ENCODE data around the gene EPS8.

Gene EPS8

GRCh38 chr12:15650399-15651128, 138.6 kb downstream of the EPS8 start:
- Histone ChIP-seq H3K36me3 (replicated peaks in 1 of 2; ENCODE audit: control insufficient read depth in 2 of 2, insufficient read depth in 2 of 2, low read length in 2 of 2) (peaks cover 0 to 38% of the 10 kb centered on the region in 2 donors), H2BK5ac (ENCODE audit: low read length) (no peak overlapping the region), H2BK120ac (ENCODE audit: low read depth, low read length) (no peak overlapping the region), H3K27ac (replicated peaks; ENCODE audit: low read length) (peak overlapping the region; percentile 19), H3K18ac (ENCODE audit: low read length) (no peak overlapping the region), H2AFZ (ENCODE audit: low read length) (no peak overlapping the region), H3K9ac (ENCODE audit: low read depth, low read length, poor library complexity) (no peak overlapping the region), H3K4me2 (ENCODE audit: insufficient read depth, low read length, poor library complexity, severe bottlenecking) (no peak overlapping the region), H2BK12ac (ENCODE audit: low read length) (no peak overlapping the region), H3K4me1 (ENCODE audit: control insufficient read depth in 2 of 2, insufficient read depth in 1 of 2, low read depth in 1 of 2, low read length in 2 of 2) (peaks cover 0 to 1% of the 10 kb centered on the region in 2 donors), H3K4me3 (ENCODE audit: low read length in 2 of 2) (no peak overlapping the region), H3K23ac (ENCODE audit: low read depth, low read length, poor library complexity) (no peak overlapping the region), H3K4ac (ENCODE audit: low read length) (no peak overlapping the region), H3K27me3 (ENCODE audit: control insufficient read depth in 3 of 3, insufficient read depth in 3 of 3, low read depth in 1 of 3, low read length in 3 of 3) (no peaks in the 10 kb centered on the region), H4K8ac (ENCODE audit: low read depth, low read length) (no peak overlapping the region), H2AK5ac (ENCODE audit: low read depth, low read length) (no peak overlapping the region), H3K79me1 (ENCODE audit: low read depth, low read length) (no peaks in the 10 kb centered on the region), H3K9me3 (replicated peaks in 1 of 2; ENCODE audit: control insufficient read depth in 2 of 2, insufficient read depth in 1 of 2, low read depth in 1 of 2, low read length in 2 of 2) (peaks cover 2 to 7% of the 10 kb centered on the region in 2 donors), H2BK15ac (ENCODE audit: low read length) (no peak overlapping the region), H3K14ac (ENCODE audit: low read length) (no peak overlapping the region), H4K91ac (ENCODE audit: low read depth, low read length, poor library complexity) (no peak overlapping the region)
- DNase-seq (ENCODE audit: low spot score): no peak
- WGBS, 2 donors (ENCODE audit: extremely low coverage in 2 of 2, insufficient read length in 2 of 2, insufficient replicate concordance in 1 of 2): no CpG with 5 or more reads among the region's 6 CpGs

DNA sequence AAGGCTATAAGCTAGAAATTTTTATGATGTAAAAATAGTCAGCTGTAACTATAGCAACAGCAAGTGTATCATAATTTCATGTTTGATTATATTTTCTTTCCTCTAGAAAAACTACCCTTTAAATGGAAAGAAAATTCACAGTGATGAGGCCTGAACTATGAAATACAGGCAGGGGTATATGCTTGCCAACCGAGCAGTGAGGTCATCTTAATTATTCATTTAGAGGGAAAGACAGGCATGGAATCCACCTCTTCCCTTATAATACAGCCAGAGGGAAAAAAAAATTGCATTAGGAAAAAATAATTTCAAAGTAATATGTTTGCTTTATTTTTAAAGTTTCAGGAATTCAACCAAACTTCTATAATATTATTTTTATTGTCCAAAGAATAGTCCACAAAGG, 139.8 kb downstream of the EPS8 start:
- no peak for DNase-seq (ENCODE audit: low spot score)
- Histone ChIP-seq H3K23ac (ENCODE audit: low read depth, low read length, poor library complexity) (no peak overlapping the region), H3K4me3 (ENCODE audit: low read length in 2 of 2) (no peak overlapping the region), H3K4ac (ENCODE audit: low read length) (no peak overlapping the region), H3K4me1 (ENCODE audit: control insufficient read depth in 2 of 2, insufficient read depth in 1 of 2, low read depth in 1 of 2, low read length in 2 of 2) (peaks cover 0 to 1% of the 10 kb centered on the region in 2 donors), H3K14ac (ENCODE audit: low read length) (no peak overlapping the region), H3K27me3 (ENCODE audit: control insufficient read depth in 3 of 3, insufficient read depth in 3 of 3, low read depth in 1 of 3, low read length in 3 of 3) (no peaks in the 10 kb centered on the region), H2BK12ac (ENCODE audit: low read length) (no peak overlapping the region), H3K79me1 (ENCODE audit: low read depth, low read length) (no peaks in the 10 kb centered on the region), H4K8ac (ENCODE audit: low read depth, low read length) (no peak overlapping the region), H3K4me2 (ENCODE audit: insufficient read depth, low read length, poor library complexity, severe bottlenecking) (no peak overlapping the region), H3K18ac (ENCODE audit: low read length) (no peak overlapping the region), H4K91ac (ENCODE audit: low read depth, low read length, poor library complexity) (no peak overlapping the region), H3K27ac (replicated peaks; ENCODE audit: low read length) (no peak overlapping the region), H3K36me3 (replicated peaks in 1 of 2; ENCODE audit: control insufficient read depth in 2 of 2, insufficient read depth in 2 of 2, low read length in 2 of 2) (peaks cover 0 to 41% of the 10 kb centered on the region in 2 donors), H2BK120ac (ENCODE audit: low read depth, low read length) (no peak overlapping the region), H2BK15ac (ENCODE audit: low read length) (no peak overlapping the region), H3K9me3 (replicated peaks in 1 of 2; ENCODE audit: control insufficient read depth in 2 of 2, insufficient read depth in 1 of 2, low read depth in 1 of 2, low read length in 2 of 2) (peaks cover 2 to 7% of the 10 kb centered on the region in 2 donors), H2AK5ac (ENCODE audit: low read depth, low read length) (no peak overlapping the region), H2AFZ (ENCODE audit: low read length) (no peak overlapping the region), H3K9ac (ENCODE audit: low read depth, low read length, poor library complexity) (no peak overlapping the region), H2BK5ac (ENCODE audit: low read length) (no peak overlapping the region)
- WGBS, 2 donors (ENCODE audit: extremely low coverage in 2 of 2, insufficient read length in 2 of 2, insufficient replicate concordance in 1 of 2): no CpG with 5 or more reads among the region's 1 CpG

DNA sequence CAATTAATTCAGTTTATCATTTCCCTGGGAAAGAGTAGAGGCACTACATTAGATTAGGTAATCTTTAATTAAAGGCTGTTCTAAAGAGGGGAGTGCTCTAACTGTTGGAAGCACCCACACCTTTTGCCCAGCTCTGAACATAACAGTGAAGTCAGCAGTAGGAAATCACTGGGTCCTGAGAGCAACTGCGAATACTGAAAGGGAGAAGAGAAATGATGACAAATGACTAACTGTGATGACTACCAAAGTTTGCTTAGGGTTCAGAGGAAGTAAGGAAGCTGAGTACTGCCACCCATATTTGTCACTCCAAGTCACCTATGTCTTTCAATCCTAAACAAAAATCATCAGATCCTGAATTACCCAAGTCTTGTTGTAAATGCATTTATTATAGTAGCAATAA, 140.6 kb downstream of the EPS8 start:
- WGBS, 2 donors (ENCODE audit: extremely low coverage in 2 of 2, insufficient read length in 2 of 2, insufficient replicate concordance in 1 of 2): no CpG with 5 or more reads among the region's 1 CpG
- no peak overlapping the region for H2BK12ac ChIP-seq (ENCODE audit: low read length)
- H3K4ac ChIP-seq (ENCODE audit: low read length): no peak overlapping the region
- no peak for DNase-seq (ENCODE audit: low spot score)
- no peak overlapping the region for H3K4me2 ChIP-seq (ENCODE audit: insufficient read depth, low read length, poor library complexity, severe bottlenecking)
- no peak overlapping the region for H4K8ac ChIP-seq (ENCODE audit: low read depth, low read length)
- no peak overlapping the region for H3K23ac ChIP-seq (ENCODE audit: low read depth, low read length, poor library complexity)
- no peak overlapping the region for H3K4me3 ChIP-seq (ENCODE audit: low read length in 2 of 2)
- H3K36me3 ChIP-seq (replicated peaks in 1 of 2; ENCODE audit: control insufficient read depth in 2 of 2, insufficient read depth in 2 of 2, low read length in 2 of 2): peaks cover 0 to 38% of the 10 kb centered on the region in 2 donors
- no peak overlapping the region for H2BK5ac ChIP-seq (ENCODE audit: low read length)
- H3K27me3 ChIP-seq (ENCODE audit: control insufficient read depth in 3 of 3, insufficient read depth in 3 of 3, low read depth in 1 of 3, low read length in 3 of 3): no peaks in the 10 kb centered on the region
- H2BK15ac ChIP-seq (ENCODE audit: low read length): no peak overlapping the region
- peaks cover 0 to 1% of the 10 kb centered on the region in 2 donors for H3K4me1 ChIP-seq (ENCODE audit: control insufficient read depth in 2 of 2, insufficient read depth in 1 of 2, low read depth in 1 of 2, low read length in 2 of 2)
- no peak overlapping the region for H2BK120ac ChIP-seq (ENCODE audit: low read depth, low read length)
- H3K9me3 ChIP-seq (replicated peaks in 1 of 2; ENCODE audit: control insufficient read depth in 2 of 2, insufficient read depth in 1 of 2, low read depth in 1 of 2, low read length in 2 of 2): peaks cover 2 to 7% of the 10 kb centered on the region in 2 donors
- H4K91ac ChIP-seq (ENCODE audit: low read depth, low read length, poor library complexity): no peak overlapping the region
- no peak overlapping the region for H3K9ac ChIP-seq (ENCODE audit: low read depth, low read length, poor library complexity)
- H3K27ac ChIP-seq (replicated peaks; ENCODE audit: low read length): no peak overlapping the region
- no peak overlapping the region for H2AK5ac ChIP-seq (ENCODE audit: low read depth, low read length)
- no peaks in the 10 kb centered on the region for H3K79me1 ChIP-seq (ENCODE audit: low read depth, low read length)
- H3K18ac ChIP-seq (ENCODE audit: low read length): no peak overlapping the region
- H3K14ac ChIP-seq (ENCODE audit: low read length): no peak overlapping the region
- H2AFZ ChIP-seq (ENCODE audit: low read length): no peak overlapping the region

GRCh38 chr12:15646581-15646980, 142.6 kb downstream of the EPS8 start:
- Histone ChIP-seq H3K23ac (ENCODE audit: low read depth, low read length, poor library complexity) (no peak overlapping the region), H2BK5ac (ENCODE audit: low read length) (no peak overlapping the region), H3K27me3 (ENCODE audit: control insufficient read depth in 3 of 3, insufficient read depth in 3 of 3, low read depth in 1 of 3, low read length in 3 of 3) (no peaks in the 10 kb centered on the region), H3K4me1 (ENCODE audit: control insufficient read depth in 2 of 2, insufficient read depth in 1 of 2, low read depth in 1 of 2, low read length in 2 of 2) (peaks cover 0 to 1% of the 10 kb centered on the region in 2 donors), H3K14ac (ENCODE audit: low read length) (no peak overlapping the region), H4K91ac (ENCODE audit: low read depth, low read length, poor library complexity) (no peak overlapping the region), H3K4ac (ENCODE audit: low read length) (no peak overlapping the region), H3K4me3 (ENCODE audit: low read length in 2 of 2) (no peak overlapping the region), H3K4me2 (ENCODE audit: insufficient read depth, low read length, poor library complexity, severe bottlenecking) (no peak overlapping the region), H3K79me1 (ENCODE audit: low read depth, low read length) (no peaks in the 10 kb centered on the region), H2BK15ac (ENCODE audit: low read length) (no peak overlapping the region), H3K36me3 (replicated peaks in 1 of 2; ENCODE audit: control insufficient read depth in 2 of 2, insufficient read depth in 2 of 2, low read length in 2 of 2) (peaks cover 0 to 50% of the 10 kb centered on the region in 2 donors), H3K9ac (ENCODE audit: low read depth, low read length, poor library complexity) (no peak overlapping the region), H2BK120ac (ENCODE audit: low read depth, low read length) (no peak overlapping the region), H2AFZ (ENCODE audit: low read length) (no peak overlapping the region), H4K8ac (ENCODE audit: low read depth, low read length) (no peak overlapping the region), H3K9me3 (replicated peaks in 1 of 2; ENCODE audit: control insufficient read depth in 2 of 2, insufficient read depth in 1 of 2, low read depth in 1 of 2, low read length in 2 of 2) (peaks cover 2 to 7% of the 10 kb centered on the region in 2 donors), H3K27ac (replicated peaks; ENCODE audit: low read length) (no peak overlapping the region), H2BK12ac (ENCODE audit: low read length) (no peak overlapping the region), H3K18ac (ENCODE audit: low read length) (no peak overlapping the region), H2AK5ac (ENCODE audit: low read depth, low read length) (no peak overlapping the region)
- no CpG with 5 or more reads among the region's 1 CpG for WGBS, 2 donors (ENCODE audit: extremely low coverage in 2 of 2, insufficient read length in 2 of 2, insufficient replicate concordance in 1 of 2)
- no peak for DNase-seq (ENCODE audit: low spot score)

Data from neuronal stem cell (in vitro differentiated cells).